K562 (cell line): ENCODE data around the gene SAMD11. TPM values are rescaled to one million over a fixed set of nuclear protein-coding genes. Genes with fewer than 3 reads are reported as not detected.
A peak's percentile ranks its signal among the peaks of the same experiment; 100 is the strongest.

Experiments
- ATF6 ChIP-seq: sonication (generic); formaldehyde crosslinking; IDR thresholded peaks from 2 replicates; pipeline ENCODE4 v1.4.0; 2020; ENCODE audit warnings: mild to moderate bottlenecking, missing genetic modification reagents
- ESRRA ChIP-seq: fragments of 450-650 bp; IDR thresholded peaks from 2 replicates; pipeline ENCODE4 v1.6.1; 2014; ENCODE audit warnings: low read depth, mild to moderate bottlenecking, moderate library complexity, borderline replicate concordance
- EWSR1 ChIP-seq: fragments of 450-650 bp; IDR thresholded peaks from 2 replicates; pipeline ENCODE4 v1.6.1; 2018; ENCODE audit warnings: borderline replicate concordance, mild to moderate bottlenecking, low read depth, moderate library complexity; ENCODE audit not compliant: partially characterized antibody
- POLR2H ChIP-seq: IDR thresholded peaks from 2 replicates; pipeline ENCODE4 v1.6.1; 2016; ENCODE audit warnings: missing genetic modification characterization, low read depth, mild to moderate bottlenecking, control low read depth, missing compliant biosample characterization, moderate library complexity
- TARDBP ChIP-seq: fragments of 450-650 bp; IDR thresholded peaks from 2 replicates; pipeline ENCODE4 v1.6.1; 2016
- TFE3 ChIP-seq: fragments of 450-650 bp; formaldehyde crosslinking; IDR thresholded peaks from 2 replicates; pipeline ENCODE4 v1.4.0; 2020; ENCODE audit warnings: mild to moderate bottlenecking, mixed read lengths
- WHSC1 ChIP-seq: IDR thresholded peaks from one replicate; pipeline ENCODE4 v1.6.1; 2012; ENCODE audit warnings: low read length, control low read depth, inconsistent platforms
- ZBTB5 ChIP-seq: fragments of 450-650 bp; IDR thresholded peaks from 2 replicates; pipeline ENCODE4 v1.6.1; 2017; ENCODE audit warnings: antibody characterized with exemption
- ZFP36 ChIP-seq: fragments of 150-350 bp; IDR thresholded peaks from 2 replicates; pipeline ENCODE4 v1.6.1; 2018; ENCODE audit warnings: low read length, low read depth; ENCODE audit not compliant: partially characterized antibody
- ZNF165 ChIP-seq: fragments of 250-450 bp; sonication (Bioruptor Pico); IDR thresholded peaks from 2 replicates; pipeline ENCODE4 v1.4.0; 2020; ENCODE audit warnings: borderline replicate concordance
- ZNF318 ChIP-seq, 2 experiments: fragments of 450-650 bp; IDR thresholded peaks; 2 replicates each; pipeline ENCODE4 v1.6.1; 2016; ENCODE audit warnings: mild to moderate bottlenecking in 2 of 2, borderline replicate concordance in 1 of 2, low read depth in 1 of 2, moderate library complexity in 1 of 2
- ZNF589 ChIP-seq: fragments of 200-800 bp; sonication (Bioruptor generic); IDR thresholded peaks from 2 replicates; pipeline ENCODE4 v1.6.1; 2016; ENCODE audit warnings: low read depth, missing genetic modification characterization, missing compliant biosample characterization
- polyA plus RNA-seq, 8 experiments: library from polyadenylated mRNA; depleted of rRNA in 4 of 8; stranded (reverse) in 5 of 8; unstranded in 3 of 8; fragments of >200 nt; fragmentation: Nextera tagmentation in 2 of 8; fragmentation: Illumina TruSeq in 1 of 8; extraction: Ambion mirVana in 2 of 8; extraction: Trizol in 1 of 8; gene quantifications; 2 replicates each; pipeline versions ENCODE4 v1.2.1 to v1.2.3, GENCODE V29; 2011 to 2014; ENCODE audit warnings: inconsistent platforms in 1 of 8, missing spikeins in 1 of 8
- total RNA-seq, 7 experiments: library from RNA; depleted of rRNA in 6 of 7; stranded (reverse); fragments of >200 nt in 6 of 7; fragmentation: Illumina TruSeq in 2 of 7; extraction: Trizol in 2 of 7; gene quantifications; 2 replicates each; pipeline versions ENCODE4 v1.2.1 to v1.2.3, GENCODE V29; 2011 to 2021; ENCODE audit warnings: low replicate concordance in 1 of 7

SAMD11 gene
- total and polyA plus RNA-seq, 9 of the 15 experiments (the other 6 are each of a cell fraction or from before 2014, with no cell fraction given) = 0.07 to 0.82 (median 0.11) TPM; not detected in 2

- TF ChIP-seq TFE3 (CRISPR knock-in tag) (no peak), TARDBP (no peak), ZNF165 (no peak), ZNF318 (IDR thresholded peaks at IDR 0.05; ENCODE audit: borderline replicate concordance in 1 of 2, low read depth in 1 of 2) (no peak), ZBTB5 (no peak), ATF6 (CRISPR knock-in tag) (no peak), POLR2H (tag) (no peak), EWSR1 (no peak), ZNF589 (CRISPR knock-in tag) (no peak), ESRRA (peak; percentile 49; the same call in 1 of the 2 replicates), ZFP36 (peak; percentile 99), WHSC1 (no peak)
Observed at GRCh38 chr1:960363-961131, 36.8 kb downstream of the SAMD11 start, which contains the start of gene KLHL17 (continued).
